ENCODE data around the gene ZNF277.

DNA sequence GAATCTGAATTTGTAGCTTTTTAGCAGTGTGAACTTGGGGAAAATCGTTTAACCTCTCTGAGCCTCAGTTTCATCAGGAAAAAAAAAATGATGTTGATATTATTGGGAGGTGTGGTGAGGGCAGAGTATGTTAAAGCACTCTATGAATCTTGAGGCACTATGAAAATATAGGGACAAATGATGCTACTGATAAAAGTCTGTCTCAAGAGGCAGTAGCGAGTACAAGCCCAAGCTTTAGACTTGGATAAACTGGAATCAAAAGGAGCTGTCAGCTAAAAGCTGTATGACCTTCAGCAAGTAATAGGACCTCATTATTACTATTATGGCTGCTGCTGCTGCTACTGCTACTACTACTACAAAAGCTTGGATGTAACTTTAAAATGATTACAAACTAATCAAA lies 8.4 kb downstream of the ZNF277 start:
- no peak for TF ChIP-seq POLR2AphosphoS5 (IDR thresholded peaks at IDR 0.05)
- TF ChIP-seq POLR2A (IDR thresholded peaks at IDR 0.05), result no peak
- TF ChIP-seq CTCF (IDR thresholded peaks at IDR 0.05), result no peak
